Kidney glomerular epithelial cell (primary cell): ENCODE measurements around the gene CFAP251.
A peak's percentile ranks its signal among the peaks of the same experiment; 100 is the strongest.

Experiments used
- DNase-seq: peaks from one replicate; lab custom pipeline; 2025; lab: John Stamatoyannopoulos, UW

The CFAP251 gene

GRCh38 chr12:122001466-122002209, 83.2 kb downstream of the CFAP251 start:
- no peak for DNase-seq

- DNase-seq: no peak
Observed at GRCh38 chr12:122003651-122004611, 85.5 kb downstream of the CFAP251 start.

- no peak for DNase-seq
Observed at GRCh38 chr12:122004633-122005071, 86.3 kb downstream of the CFAP251 start.

GRCh38 chr12:122005252-122005776, 86.9 kb downstream of the CFAP251 start:
- no peak for DNase-seq

GRCh38 chr12:122006186-122006926, 88.0 kb downstream of the CFAP251 start:
- DNase-seq: no peak

GRCh38 chr12:122009741-122010140, 91.3 kb downstream of the CFAP251 start:
- DNase-seq: no peak

- no peak for DNase-seq
Observed at GRCh38 chr12:122012184-122012583, 93.8 kb downstream of the CFAP251 start.

- no peak for DNase-seq
Observed at GRCh38 chr12:122013136-122013535, 94.7 kb downstream of the CFAP251 start.

GRCh38 chr12:122013791-122014590, 95.6 kb downstream of the CFAP251 start:
- no peak for DNase-seq

- DNase-seq: no peak
Observed at GRCh38 chr12:122014781-122015180, 96.4 kb downstream of the CFAP251 start.

- DNase-seq: no peak
Observed at GRCh38 chr12:122018457-122018856, 100.1 kb downstream of the CFAP251 start.

- no peak for DNase-seq
Observed at GRCh38 chr12:122018937-122019336, 100.5 kb downstream of the CFAP251 start.

GRCh38 chr12:122020795-122021192, 102.4 kb downstream of the CFAP251 start:
- DNase-seq: no peak

- no peak for DNase-seq
Observed at GRCh38 chr12:122021193-122021821, 102.9 kb downstream of the CFAP251 start.

GRCh38 chr12:122021822-122022392, 103.5 kb downstream of the CFAP251 start, which contains the start of gene BCL7A:
BCL7A (plus strand) TSS chr12:122021884; CDS start chr12:122022092, 208 bp downstream.
- DNase-seq: peak; percentile 47

- peak; percentile 45 for DNase-seq
Observed at GRCh38 chr12:122022393-122023338, 104.3 kb downstream of the CFAP251 start.

- DNase-seq: peak; percentile 25
Observed at GRCh38 chr12:122023339-122024131, 105.1 kb downstream of the CFAP251 start.
